VCaP (cell line): Measurements from ENCODE around the gene AKR1A1.
"Not testable (repeated sequence)": the region's sequence is repeated elsewhere in the genome, so short reads cannot be mapped to it uniquely, and the experiment has no call there.

Experiments used
- H3K27ac ChIP-seq: fragments of 450-650 bp; 2 replicates; pipeline ENCODE4 v1.5.1; 2017
- CTCF ChIP-seq: fragments of 450-650 bp; conservative IDR thresholded peaks from 2 replicates; pipeline ENCODE4 v1.5.1; 2017; ENCODE audit warnings: mild to moderate bottlenecking, moderate library complexity

AKR1A1 gene

GRCh38 chr1:45510036-45510971 is 40.3 kb upstream of the AKR1A1 start:
- H3K27ac ChIP-seq: no peak overlapping the region

GRCh38 chr1:45510972-45511527 is 39.6 kb upstream of the AKR1A1 start:
- no peak overlapping the region for H3K27ac ChIP-seq
- no peak for TF ChIP-seq CTCF

More at GRCh38 chr1:45510036-45510971, 40.3 kb upstream of the AKR1A1 start:
- TF ChIP-seq CTCF: no peak

- TF ChIP-seq CTCF: peak; percentile 85
- no peak overlapping the region for H3K27ac ChIP-seq
These were observed 38.0 kb upstream of the AKR1A1 start for GRCh38 chr1:45512641-45513054.

- not testable (repeated sequence) for H3K27ac ChIP-seq
These were observed 36.9 kb upstream of the AKR1A1 start for GRCh38 chr1:45513532-45514260.

- no peak overlapping the region for H3K27ac ChIP-seq
- TF ChIP-seq CTCF: no peak
These were observed 34.6 kb upstream of the AKR1A1 start for GRCh38 chr1:45516036-45516435.

- H3K27ac ChIP-seq: no peak overlapping the region
- TF ChIP-seq CTCF: no peak
These were observed 34.2 kb upstream of the AKR1A1 start for GRCh38 chr1:45516465-45516864.

GRCh38 chr1:45518366-45518765 is 32.3 kb upstream of the AKR1A1 start:
- not testable (repeated sequence) for H3K27ac ChIP-seq

- no peak for TF ChIP-seq CTCF
- H3K27ac ChIP-seq: peak overlapping the region; percentile 13; the same call in 1 of the 2 replicates
These were observed 31.7 kb upstream of the AKR1A1 start for GRCh38 chr1:45518910-45519309.

- H3K27ac ChIP-seq: not testable (repeated sequence)
These were observed 30.9 kb upstream of the AKR1A1 start for GRCh38 chr1:45519774-45520173.
